Ovary (tissue), 9 donors: ENCODE measurements around the gene AP1B1. TPM values are rescaled to one million over a fixed set of nuclear protein-coding genes. Genes with fewer than 3 reads are reported as not detected.

Experiments used
- DNase-seq, 5 donors: peaks; one replicate each; pipeline ENCODE4 v3.0.0-alpha.2; 2019 to 2020
- H3K27ac ChIP-seq, 2 donors: fragments of 200-600 bp; one replicate each; pipeline versions ENCODE4 v1.5.1 to v1.8.0; 2019 to 2022
- H3K27me3 ChIP-seq: fragments of 200-600 bp; one replicate; pipeline ENCODE4 v1.8.0; 2022
- H3K36me3 ChIP-seq: fragments of 200-600 bp; sonication (generic); one replicate; pipeline ENCODE4 v1.5.1; 2019
- H3K4me1 ChIP-seq: one replicate; pipeline ENCODE4 v1.8.1; 2013; ENCODE audit warnings: mild to moderate bottlenecking, moderate library complexity; ENCODE audit not compliant: insufficient read depth
- H3K4me3 ChIP-seq: fragments of 200-600 bp; sonication (generic); one replicate; pipeline ENCODE4 v1.5.1; 2017
- H3K9me3 ChIP-seq, 2 donors: fragments of 200-600 bp in 1 of 2; sonication (generic) in 1 of 2; one replicate each; pipeline versions ENCODE4 v1.5.1 to v1.8.1; 2013 to 2019; ENCODE audit warnings: mild to moderate bottlenecking in 1 of 2, moderate library complexity in 1 of 2
- EP300 ChIP-seq: sonication (generic); formaldehyde crosslinking; IDR thresholded peaks from one replicate; pipeline ENCODE4 v1.6.1; 2017; ENCODE audit warnings: antibody characterized with exemption
- POLR2A ChIP-seq: fragments of 450-650 bp; IDR thresholded peaks from one replicate; pipeline ENCODE4 v1.6.1; 2017; ENCODE audit warnings: antibody characterized with exemption, mild to moderate bottlenecking, moderate library complexity
- WGBS, 3 donors: extraction: QIAGEN DNeasy Blood & Tissue Kit in 1 of 3; methylation state at CpG; one replicate each; pipeline versions ENCODE4 v1.1.5 to v1.1.7; 2013 to 2017; 5-methylcytosine and 5-hydroxymethylcytosine counted together
- intact Hi-C, 4 donors: fragments of 100-400 bp; cut with DNase I; formaldehyde crosslinking; loops; one replicate each; pipeline versions ENCODE4 v1.11.0 to v1.15.1; 2022 to 2023
- microRNA-seq, 3 donors: library from miRNA; unstranded; fragments of <30 nt; microRNA quantifications; one replicate each; pipeline versions ENCODE4 to v1.2.0, GENCODE V29; 2019 to 2020
- polyA plus RNA-seq, 2 donors: library from polyadenylated mRNA; stranded (reverse); fragments of 200-250 nt in 1 of 2; fragments of 350-450 nt in 1 of 2; fragmentation: Illumina TruSeq in 1 of 2; extraction: RNeasy Lipid Tissue Mini Kit (QIAGEN cat#74804) in 1 of 2; gene quantifications; one replicate each; pipeline ENCODE4 v1.2.3, GENCODE V29; 2013 to 2014
- small RNA-seq: library from RNA; depleted of rRNA; stranded (forward); fragments of <200 nt; gene quantifications from one replicate; pipeline ENCODE3, GENCODE V24; 2016
- total RNA-seq, 7 donors: library from RNA; depleted of rRNA in 2 of 7; stranded (reverse); fragments of >200 nt in 2 of 7; fragmentation: NEBNext Ultra II Directional in 3 of 7; extraction: Animal tissue kit (Norgen Biotek cat#: 25700) in 3 of 7; gene quantifications; one replicate each; pipeline versions ENCODE4 v1.1.0 to v1.2.4, GENCODE V29; 2016 to 2023
- donor health status: DM: no; HTN: no; CAD: no; lungs with moderate emphysema.
- donor health status: DM: no; HTN: no; CAD: no.
- donor health status: Bipolar disorder and iron deficiency.
- donor health status: DM: yes; HTN: yes; CAD: no.
- donor health status: DM: no; HTN: no; CAD: no.
- donor health status: DM: yes; HTN: yes; CAD: no.

AP1B1 gene
- total and polyA plus RNA-seq, 9 donors: 17.7 to 54.0 (median 36.8) TPM

DNA sequence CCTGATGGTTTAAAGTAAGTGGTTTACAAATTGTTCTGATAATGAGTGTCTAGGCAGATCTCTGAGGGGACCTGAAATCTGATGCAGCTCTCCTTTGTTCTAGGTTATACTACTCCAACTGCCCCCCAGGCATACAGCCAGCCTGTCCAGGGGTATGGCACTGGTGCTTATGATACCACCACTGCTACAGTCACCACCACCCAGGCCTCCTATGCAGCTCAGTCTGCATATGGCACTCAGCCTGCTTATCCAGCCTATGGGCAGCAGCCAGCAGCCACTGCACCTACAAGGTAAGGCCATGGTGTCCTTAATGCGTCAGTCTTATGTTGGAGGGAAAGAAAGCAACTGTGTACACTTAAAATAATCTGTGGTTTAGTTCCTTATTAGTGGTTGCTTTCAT, 110.4 kb downstream of the AP1B1 start:
- no peak overlapping the region for H3K4me3 ChIP-seq
- 94 to 100% (median 95%) methylated on average over 1 of the region's 1 CpG for WGBS, 3 donors
- H3K36me3 ChIP-seq: no peaks in the 10 kb centered on the region
- no peak for TF ChIP-seq EP300
- TF ChIP-seq POLR2A: no peak
- H3K4me1 ChIP-seq: no peaks in the 10 kb centered on the region
- no peak for DNase-seq
- H3K9me3 ChIP-seq: no peaks in the 10 kb centered on the region
- H3K27me3 ChIP-seq: no peaks in the 10 kb centered on the region
- no peak overlapping the region for H3K27ac ChIP-seq
- intact Hi-C loops: no loop called here

Small RNA genes lying within 50 kb of the gene (microRNA-seq; reads per million reads assigned to microRNA genes)
- gene MIR3653: 5.4 to 16.6 (median 12.6) reads per million in 3 donors

Small RNA genes lying within 50 kb of the gene (small RNA-seq; reads per million reads assigned to genes)
- gene AC000041.1 (not detected), gene MIR3653 (not detected)

Other genes starting within 250 kb of the AP1B1 start
- 10 to 100 TPM in 1 of 7 donors, 1 to 10 TPM in 6; 6.7 to 10.8 (median 8.6) TPM for gene EMID1, start 182.7 kb downstream of the AP1B1 start, total RNA-seq
- gene EMID1, start 182.7 kb downstream of the AP1B1 start, polyA plus RNA-seq: 10 to 100 TPM in 1 of 2 donors, 1 to 10 TPM in 1; 2.6 to 11.2 TPM
- 10 to 100 TPM; 16.9 to 26.8 (median 19.4) TPM for gene RHBDD3, start 120.6 kb downstream of the AP1B1 start, total RNA-seq
- 10 to 100 TPM in 1 of 2 donors, 1 to 10 TPM in 1; 4.2 to 22.5 TPM for gene RHBDD3, start 120.6 kb downstream of the AP1B1 start, polyA plus RNA-seq
- 100 to 1,000 TPM; 127 to 191 (median 170) TPM for gene EWSR1, start 120.3 kb downstream of the AP1B1 start, total RNA-seq
- 100 to 1,000 TPM; 136 to 175 TPM for gene EWSR1, start 120.3 kb downstream of the AP1B1 start, polyA plus RNA-seq
- 10 to 100 TPM in 4 of 7 donors, 1 to 10 TPM in 3; 6.2 to 21.0 (median 12.5) TPM for gene GAS2L1, start 81.9 kb downstream of the AP1B1 start, total RNA-seq
- gene GAS2L1, start 81.9 kb downstream of the AP1B1 start, polyA plus RNA-seq: 1 to 10 TPM; 2.1 to 9.8 TPM
- gene RASL10A, start 72.9 kb downstream of the AP1B1 start, total RNA-seq: under 1 TPM in 4 of 7 donors, not detected in 3; 0.22 to 0.53 (median 0.41) TPM
- under 1 TPM; 0.30 to 0.45 TPM for gene RASL10A, start 72.9 kb downstream of the AP1B1 start, polyA plus RNA-seq
- not detected for gene RFPL1, start 50.0 kb upstream of the AP1B1 start, total RNA-seq
- gene RFPL1, start 50.0 kb upstream of the AP1B1 start, polyA plus RNA-seq: not detected
- gene NEFH, start 91.6 kb upstream of the AP1B1 start, total RNA-seq: 10 to 100 TPM in 5 of 7 donors, 1 to 10 TPM in 2; 2.6 to 30.6 (median 12.4) TPM
- 10 to 100 TPM in 1 of 2 donors, 1 to 10 TPM in 1; 7.2 to 26.6 TPM for gene NEFH, start 91.6 kb upstream of the AP1B1 start, polyA plus RNA-seq
- 10 to 100 TPM; 26.2 to 46.1 (median 30.3) TPM for gene THOC5, start 165.2 kb upstream of the AP1B1 start, total RNA-seq
- 10 to 100 TPM; 33.5 to 51.6 TPM for gene THOC5, start 165.2 kb upstream of the AP1B1 start, polyA plus RNA-seq
- 10 to 100 TPM; 18.0 to 39.6 (median 33.9) TPM for gene NIPSNAP1, start 192.5 kb upstream of the AP1B1 start, total RNA-seq
- 10 to 100 TPM; 27.3 to 75.9 TPM for gene NIPSNAP1, start 192.5 kb upstream of the AP1B1 start, polyA plus RNA-seq
- gene NF2, start 215.1 kb upstream of the AP1B1 start, total RNA-seq: 10 to 100 TPM; 14.1 to 51.3 (median 34.5) TPM
- 10 to 100 TPM in 1 of 2 donors, 1 to 10 TPM in 1; 6.8 to 15.5 TPM for gene NF2, start 215.1 kb upstream of the AP1B1 start, polyA plus RNA-seq